Loucy (cell line): ENCODE data around the gene FOXP1.

Experiments
- EZH2phosphoT487 ChIP-seq: fragments of 200-600 bp; IDR thresholded peaks from 2 replicates; pipeline ENCODE4 v1.6.1; 2018; ENCODE audit warnings: antibody characterized with exemption, mild to moderate bottlenecking, moderate library complexity, borderline replicate concordance
- TF ChIP-seq, protein P1 (sequence below): fragments of 200-600 bp; sonication (generic); conservative IDR thresholded peaks from 2 replicates; pipeline ENCODE4 v1.5.1; 2014; ENCODE audit warnings: mild to moderate bottlenecking, antibody characterized with exemption, low read length

DNA sequence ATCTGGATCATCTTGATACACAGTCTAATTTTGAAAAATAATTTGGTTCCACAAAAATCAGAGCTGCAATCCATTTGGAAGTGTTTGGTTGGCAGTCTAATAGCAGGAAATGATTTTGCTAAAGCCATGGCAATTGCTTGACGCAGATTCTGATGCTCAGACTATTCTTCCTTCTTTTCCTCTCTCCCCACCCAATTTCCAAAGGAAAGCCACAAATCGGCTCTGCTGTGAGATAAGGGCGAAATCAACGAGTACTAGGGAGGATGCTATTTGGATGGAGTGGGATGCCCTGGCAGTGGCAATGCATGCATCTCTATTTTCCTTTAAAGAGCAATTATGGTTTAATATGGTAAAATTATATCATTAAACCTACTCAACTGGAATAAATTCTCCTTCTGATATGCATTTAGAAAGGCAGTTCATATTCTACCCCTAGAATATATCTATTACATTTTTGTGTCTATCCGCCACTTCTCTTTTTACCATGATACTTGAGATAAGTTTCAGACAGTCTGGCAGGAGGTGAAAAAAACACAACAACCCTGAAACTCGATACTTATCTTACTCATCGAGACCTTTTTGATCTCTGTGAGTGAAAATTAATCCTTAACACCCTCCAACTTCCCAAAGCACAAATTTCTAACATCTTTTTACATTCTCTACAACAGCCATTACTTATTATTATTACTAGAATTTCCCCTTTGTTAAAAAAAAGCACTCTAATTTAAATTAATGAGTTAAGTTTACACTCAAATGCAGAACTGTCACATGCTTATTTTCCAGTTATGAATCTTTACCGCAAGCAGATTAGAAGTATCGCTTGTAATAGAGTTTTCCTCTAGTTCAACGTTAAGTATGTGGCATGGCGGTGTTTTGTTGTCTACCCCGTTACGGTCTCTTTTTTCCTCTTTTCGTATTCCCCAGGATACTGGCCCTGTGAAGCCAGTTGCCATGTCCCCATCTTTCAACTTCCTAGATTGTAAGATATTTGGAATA lies 433.3 kb downstream of the FOXP1 start:
- TF ChIP-seq, protein P1, sequence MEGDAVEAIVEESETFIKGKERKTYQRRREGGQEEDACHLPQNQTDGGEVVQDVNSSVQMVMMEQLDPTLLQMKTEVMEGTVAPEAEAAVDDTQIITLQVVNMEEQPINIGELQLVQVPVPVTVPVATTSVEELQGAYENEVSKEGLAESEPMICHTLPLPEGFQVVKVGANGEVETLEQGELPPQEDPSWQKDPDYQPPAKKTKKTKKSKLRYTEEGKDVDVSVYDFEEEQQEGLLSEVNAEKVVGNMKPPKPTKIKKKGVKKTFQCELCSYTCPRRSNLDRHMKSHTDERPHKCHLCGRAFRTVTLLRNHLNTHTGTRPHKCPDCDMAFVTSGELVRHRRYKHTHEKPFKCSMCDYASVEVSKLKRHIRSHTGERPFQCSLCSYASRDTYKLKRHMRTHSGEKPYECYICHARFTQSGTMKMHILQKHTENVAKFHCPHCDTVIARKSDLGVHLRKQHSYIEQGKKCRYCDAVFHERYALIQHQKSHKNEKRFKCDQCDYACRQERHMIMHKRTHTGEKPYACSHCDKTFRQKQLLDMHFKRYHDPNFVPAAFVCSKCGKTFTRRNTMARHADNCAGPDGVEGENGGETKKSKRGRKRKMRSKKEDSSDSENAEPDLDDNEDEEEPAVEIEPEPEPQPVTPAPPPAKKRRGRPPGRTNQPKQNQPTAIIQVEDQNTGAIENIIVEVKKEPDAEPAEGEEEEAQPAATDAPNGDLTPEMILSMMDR, result no peak
- TF ChIP-seq EZH2phosphoT487, result no peak
